DND-41 (cell line): ENCODE data around the gene TEAD1.

Experiments
- EZH2 ChIP-seq: IDR thresholded peaks from 3 replicates; pipeline ENCODE4 v1.6.1; 2012; ENCODE audit warnings: borderline replicate concordance, low read depth, mild to moderate bottlenecking, moderate library complexity, low read length, inconsistent platforms; ENCODE audit not compliant: severe bottlenecking
- TF ChIP-seq, protein P1 (sequence below): IDR thresholded peaks from 2 replicates; pipeline ENCODE4 v1.5.1; 2012; ENCODE audit warnings: borderline replicate concordance, low read length, moderate library complexity, mild to moderate bottlenecking; ENCODE audit not compliant: poor library complexity, severe bottlenecking; ENCODE audit errors: extremely low read depth

DNA sequence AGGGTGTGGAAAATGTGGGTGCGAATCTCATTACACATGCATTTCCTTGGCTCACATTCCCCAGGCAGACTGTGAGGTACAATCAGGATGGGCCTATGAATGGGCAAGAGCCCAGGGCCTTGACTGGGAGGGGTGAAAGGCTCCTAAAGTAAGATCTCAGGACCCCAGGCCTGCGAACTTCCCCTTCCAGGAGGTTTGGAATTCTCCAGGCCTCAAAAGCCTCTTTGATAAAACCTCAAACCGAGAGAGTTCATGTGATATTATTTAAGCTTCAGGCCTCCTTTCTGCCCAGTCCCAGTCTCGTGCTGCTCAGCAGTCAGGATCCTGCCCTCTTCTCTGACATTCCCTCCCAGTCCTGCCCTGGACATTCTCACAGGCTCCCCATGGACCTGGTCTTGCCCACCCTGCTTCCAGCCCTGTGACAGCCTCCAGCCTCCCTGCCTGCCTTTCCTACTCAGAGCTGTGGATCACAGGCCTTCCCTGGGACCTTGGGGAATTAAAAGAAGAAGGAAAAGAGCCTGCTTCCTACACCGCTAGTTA, 37.3 kb upstream of the TEAD1 start:
- TF ChIP-seq, protein P1, sequence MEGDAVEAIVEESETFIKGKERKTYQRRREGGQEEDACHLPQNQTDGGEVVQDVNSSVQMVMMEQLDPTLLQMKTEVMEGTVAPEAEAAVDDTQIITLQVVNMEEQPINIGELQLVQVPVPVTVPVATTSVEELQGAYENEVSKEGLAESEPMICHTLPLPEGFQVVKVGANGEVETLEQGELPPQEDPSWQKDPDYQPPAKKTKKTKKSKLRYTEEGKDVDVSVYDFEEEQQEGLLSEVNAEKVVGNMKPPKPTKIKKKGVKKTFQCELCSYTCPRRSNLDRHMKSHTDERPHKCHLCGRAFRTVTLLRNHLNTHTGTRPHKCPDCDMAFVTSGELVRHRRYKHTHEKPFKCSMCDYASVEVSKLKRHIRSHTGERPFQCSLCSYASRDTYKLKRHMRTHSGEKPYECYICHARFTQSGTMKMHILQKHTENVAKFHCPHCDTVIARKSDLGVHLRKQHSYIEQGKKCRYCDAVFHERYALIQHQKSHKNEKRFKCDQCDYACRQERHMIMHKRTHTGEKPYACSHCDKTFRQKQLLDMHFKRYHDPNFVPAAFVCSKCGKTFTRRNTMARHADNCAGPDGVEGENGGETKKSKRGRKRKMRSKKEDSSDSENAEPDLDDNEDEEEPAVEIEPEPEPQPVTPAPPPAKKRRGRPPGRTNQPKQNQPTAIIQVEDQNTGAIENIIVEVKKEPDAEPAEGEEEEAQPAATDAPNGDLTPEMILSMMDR = no peak
- TF ChIP-seq EZH2 = no peak
